IPS-NIHi11 (cell line): Measurements from ENCODE around the gene SLC8B1.

Experiments
- DNase-seq: peaks from one replicate; pipeline ENCODE4 v3.0.0; 2012; ENCODE audit warnings: mixed read lengths, low spot score

The SLC8B1 gene

DNA sequence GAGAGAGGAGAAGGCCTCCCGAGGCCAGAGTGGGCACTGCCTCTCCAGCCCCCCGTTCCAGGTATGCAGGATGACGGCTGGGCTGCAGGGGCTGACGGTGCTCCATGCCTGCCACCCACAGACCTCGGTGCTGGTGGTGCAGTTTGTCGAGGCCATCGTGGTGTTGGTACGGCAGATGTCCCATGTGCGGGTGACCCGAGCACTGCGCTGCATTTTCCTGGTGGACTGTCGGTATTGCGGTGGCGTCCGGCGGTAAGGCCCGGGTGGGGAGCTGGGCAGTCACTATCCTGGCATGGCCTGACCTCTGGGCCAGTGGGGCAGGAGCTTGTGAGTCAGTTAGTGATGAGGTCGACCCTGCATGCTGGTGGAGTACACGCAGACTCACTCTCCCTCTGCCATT is 66.3 kb downstream of the SLC8B1 start:
- DNase-seq: no peak

DNA sequence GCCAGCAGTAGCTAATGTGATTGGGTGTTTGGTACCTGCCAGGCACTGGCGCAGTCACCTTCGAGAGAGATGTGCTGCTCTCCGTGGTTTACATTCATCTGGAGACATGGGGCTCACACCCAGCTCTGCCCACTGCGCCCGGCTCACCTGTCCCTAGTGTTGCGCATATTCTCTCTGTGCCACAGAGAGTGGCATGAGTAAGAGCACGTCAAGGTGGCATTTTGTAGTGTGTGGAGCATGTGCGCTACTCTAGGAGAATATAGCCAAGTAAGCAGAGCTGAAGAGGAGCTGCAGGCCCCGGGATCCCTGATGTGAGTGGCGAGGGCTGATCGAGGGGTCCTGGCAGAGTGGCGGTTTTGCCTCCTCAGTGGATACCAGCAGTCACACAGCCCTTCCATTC is 66.8 kb downstream of the SLC8B1 start:
- DNase-seq: no peak

DNA sequence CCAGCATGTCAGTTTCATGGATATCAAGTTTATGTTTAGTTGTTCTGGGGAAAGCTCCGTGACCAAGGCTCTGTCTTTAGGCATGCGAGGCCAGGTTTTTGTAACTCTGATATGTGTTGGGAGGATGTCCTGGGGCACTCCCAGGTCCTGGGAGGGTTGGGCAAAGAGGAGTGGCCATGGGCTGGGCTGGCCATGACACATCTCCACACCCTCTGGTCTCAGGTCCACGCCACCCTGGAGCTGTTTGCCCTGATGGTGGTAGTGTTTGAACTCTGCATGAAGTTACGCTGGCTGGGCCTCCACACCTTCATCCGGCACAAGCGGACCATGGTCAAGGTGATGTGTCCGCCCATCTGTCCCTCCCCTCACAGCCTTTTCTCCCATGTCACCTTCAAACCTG is 67.3 kb downstream of the SLC8B1 start:
- no peak for DNase-seq

DNA sequence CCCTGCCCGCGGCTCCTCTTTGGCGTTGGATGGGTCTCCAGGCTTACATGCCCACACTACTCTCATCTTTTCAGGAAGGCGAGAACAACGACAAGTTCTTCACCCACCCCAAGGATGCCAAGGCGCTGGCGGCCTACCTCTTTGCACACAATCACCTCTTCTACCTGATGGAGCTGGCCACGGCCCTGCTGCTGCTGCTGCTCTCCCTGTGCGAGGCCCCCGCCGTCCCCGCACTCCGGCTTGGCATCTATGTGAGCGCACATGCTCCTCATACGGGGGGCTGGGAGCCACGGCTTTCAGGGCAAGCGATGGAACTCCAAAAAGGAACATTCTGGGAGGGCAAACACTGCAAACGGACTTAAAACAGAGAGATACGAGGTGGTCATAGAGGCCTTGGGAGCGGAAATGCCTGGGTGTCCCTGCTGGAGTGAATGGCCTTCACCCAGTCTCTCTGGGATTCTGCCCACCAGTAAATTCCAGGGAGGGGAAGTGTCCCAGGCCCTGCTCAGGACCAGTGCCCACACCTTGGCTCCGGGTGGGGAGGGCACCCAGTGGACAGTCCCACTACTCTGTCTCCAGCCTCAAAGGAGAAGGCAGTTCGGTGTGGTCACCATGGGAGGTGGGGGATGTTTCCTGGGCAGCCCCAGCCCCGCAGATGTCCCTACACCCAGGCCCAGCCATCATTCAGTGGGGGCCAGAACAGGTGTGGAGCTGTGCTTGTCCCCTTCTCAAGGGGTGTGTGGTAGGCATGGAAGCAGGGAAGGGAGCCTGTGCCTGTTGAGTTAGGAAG is 68.6 kb downstream of the SLC8B1 start:
- no peak for DNase-seq

DNA sequence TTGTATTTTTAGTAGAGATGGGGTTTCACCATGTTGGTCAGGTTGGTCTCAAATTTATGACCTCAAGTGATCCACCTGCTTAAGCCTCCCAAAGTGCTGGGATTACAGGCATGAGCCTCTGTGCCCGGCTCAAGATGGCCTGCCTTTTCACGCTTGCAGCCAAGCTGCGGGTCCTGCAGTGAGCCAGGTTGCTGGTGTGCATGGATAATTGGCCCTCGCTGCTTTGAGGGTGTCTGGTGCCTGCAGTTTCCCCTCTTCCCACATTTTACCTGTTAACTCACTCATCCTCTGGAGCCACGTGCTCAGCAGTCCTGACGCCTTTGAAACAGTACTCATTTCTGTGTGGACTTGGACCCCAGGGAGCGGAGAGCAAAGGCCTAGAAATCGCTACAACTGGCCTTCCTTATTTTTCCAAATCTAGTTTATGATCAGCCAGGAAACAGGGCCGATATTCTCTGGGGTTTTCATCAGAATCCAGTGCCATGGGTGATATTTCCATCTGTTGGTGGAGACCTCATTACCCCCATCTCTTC is 71.4 kb downstream of the SLC8B1 start:
- DNase-seq: no peak

DNA sequence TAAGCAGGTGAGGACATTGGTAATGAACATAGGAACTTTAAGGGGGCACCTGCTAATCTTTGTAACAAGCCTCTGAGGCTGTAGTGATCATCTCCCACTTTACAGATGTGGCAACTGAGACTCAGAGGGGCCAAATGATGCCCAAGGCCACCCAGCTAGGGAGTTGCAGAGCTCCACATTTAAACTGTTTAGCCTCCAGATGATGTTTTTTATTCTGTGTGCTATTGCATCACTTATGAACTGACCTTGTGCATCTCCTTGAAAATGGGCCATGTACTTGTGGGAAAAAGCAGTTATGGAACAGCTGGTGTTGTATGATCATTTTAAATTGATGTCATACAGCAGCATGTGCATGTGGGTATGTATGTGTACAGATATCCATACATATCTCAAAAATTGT is 72.2 kb downstream of the SLC8B1 start:
- DNase-seq: no peak

DNA sequence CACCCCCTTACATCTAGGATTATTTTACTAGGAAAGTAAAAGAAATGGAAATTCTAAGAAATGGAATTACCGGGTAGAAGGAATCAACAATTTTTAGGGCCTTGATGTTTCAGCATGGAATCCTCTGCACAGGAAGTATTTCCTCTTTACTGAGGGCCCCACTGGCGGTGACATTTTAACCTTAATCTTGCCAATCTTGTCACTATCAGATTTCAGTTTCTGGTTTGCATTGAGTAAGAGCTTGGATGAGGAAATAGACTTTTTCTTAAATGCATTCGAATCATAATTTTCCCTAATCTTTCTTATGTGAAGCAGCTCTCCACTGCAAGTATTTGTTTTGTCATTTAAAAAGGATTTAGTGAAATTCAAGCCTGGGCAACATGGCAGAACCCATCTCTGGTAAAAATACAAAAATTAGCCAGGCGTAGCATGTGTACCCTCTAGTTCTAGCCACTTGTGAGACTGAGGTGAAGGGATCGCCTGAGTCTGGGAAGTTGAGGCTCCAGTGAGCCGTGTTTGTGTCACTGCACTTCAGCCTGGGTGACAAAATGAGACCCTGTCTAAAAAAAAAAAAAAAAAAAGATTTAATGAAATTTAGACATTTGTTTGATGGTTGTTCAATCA is 73.0 kb downstream of the SLC8B1 start:
- DNase-seq: no peak

DNA sequence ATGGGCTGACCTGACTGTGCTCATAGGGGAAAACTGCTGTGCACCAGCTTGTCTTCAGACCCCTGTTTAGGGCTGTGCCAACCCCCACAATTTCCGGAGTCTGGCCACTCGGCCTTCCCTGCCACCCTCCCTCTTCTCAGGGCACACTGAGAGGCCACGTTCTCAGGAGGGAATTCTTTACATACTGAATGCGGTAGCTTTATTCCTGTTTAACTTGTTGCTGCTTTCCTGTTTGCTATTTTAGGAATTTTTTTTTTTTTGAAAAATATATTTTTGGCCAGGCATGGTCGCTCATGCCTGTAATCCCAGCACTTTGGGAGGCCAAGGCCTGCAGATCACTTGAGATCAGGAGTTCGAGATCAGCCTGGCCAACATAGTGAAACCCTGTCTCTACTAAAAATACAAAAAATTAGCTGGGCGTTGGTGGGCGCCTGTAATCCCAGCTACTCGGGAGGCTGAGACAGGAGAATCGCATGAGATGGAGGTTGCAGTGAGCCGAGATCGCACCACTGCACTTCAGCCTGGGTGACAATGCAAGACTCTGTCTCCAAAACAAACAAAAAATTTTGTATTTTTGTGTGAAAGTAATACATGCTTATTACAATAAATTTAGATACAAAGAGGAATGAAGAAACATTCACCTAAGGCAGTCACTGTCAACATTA is 74.1 kb downstream of the SLC8B1 start:
- no peak for DNase-seq

DNA sequence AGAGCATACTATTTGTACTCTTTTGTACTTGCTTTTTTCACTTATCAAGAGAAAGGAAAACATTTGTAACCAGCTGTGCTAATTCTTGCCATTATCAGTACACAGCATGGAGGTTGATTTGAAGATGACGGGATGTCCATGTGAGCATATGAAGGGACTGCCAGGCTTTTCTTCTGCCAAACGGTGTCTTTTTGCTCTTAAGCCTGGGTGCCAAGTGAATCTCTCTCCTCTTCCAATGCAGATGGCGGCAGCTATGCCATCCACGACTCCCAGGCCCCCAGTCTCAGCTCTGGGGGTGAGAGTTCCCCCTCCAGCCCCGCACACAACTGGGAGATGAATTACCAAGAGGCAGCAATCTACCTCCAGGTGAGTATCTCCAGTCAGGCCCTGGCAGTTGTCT is 74.8 kb downstream of the SLC8B1 start:
- no peak for DNase-seq

DNA sequence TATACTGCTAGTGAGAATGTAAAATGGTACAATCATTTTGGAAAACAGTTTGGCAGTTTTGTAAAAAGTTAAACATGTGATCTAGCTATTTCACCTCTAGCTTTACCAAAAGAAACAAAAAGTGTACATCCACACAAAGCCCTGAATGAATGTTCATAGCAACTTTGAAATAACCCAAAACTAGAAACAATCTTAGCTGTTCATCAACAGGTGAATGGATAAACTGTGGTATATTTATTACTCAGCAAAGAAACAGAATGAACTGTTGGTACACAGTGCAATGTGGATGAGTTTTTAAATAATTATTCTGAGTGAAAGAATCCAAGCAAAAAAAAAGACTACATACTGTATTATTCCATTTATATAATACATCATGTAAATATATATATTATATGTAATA is 77.3 kb downstream of the SLC8B1 start:
- no peak for DNase-seq

DNA sequence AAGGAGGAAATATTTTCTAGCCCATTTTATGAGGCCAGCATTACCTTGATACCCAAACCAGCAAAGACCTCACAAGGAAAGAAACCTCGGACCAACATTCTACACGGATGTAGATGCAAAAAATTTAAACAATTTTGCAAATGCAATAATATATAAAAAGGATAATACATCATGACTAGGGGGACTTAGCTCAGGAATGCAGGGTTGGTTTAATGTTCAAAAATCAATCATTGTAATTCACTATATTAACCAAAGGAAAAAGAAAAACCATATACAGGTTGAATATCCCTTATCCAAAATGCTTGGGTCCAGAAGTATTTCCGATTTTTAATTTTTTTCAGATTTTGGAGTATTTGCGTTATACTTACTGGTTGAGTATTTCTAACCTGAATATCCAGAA is 80.6 kb downstream of the SLC8B1 start:
- DNase-seq: no peak

DNA sequence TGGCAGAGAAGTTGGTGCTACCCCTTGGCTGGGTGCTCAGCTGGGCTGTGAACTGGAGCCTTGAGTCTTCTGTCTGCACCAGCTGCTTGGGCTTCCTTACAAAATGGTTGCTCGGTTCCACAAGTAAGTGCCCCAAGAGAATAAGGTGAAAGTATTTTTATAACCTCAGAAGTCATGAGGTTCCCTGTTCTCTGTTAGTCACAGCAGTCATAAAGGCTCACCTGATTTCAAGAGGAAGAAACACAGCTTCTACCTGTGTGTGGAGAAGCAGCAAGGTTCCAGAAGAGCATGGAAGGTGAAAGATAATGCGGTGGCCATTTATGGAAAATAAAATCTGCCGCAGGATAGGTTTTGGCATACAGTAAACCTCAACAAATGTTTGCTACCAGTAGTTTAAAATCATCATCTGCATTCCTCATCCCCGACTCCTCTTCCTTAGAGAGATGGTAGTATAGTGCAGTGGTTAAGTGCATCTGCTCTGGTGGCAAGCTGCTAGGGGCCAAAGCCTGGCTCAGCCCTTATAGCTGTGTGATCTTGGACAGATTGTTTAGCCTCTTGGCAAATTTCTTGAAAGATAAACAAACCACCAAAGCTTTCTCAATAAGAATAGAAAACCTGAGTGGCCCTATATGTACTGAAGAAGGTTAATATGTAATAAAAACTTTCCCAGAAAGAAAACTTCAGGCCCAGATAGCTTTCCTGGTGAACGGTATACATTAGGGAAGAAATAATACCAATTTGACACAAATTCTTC is 81.2 kb downstream of the SLC8B1 start:
- no peak for DNase-seq

DNA sequence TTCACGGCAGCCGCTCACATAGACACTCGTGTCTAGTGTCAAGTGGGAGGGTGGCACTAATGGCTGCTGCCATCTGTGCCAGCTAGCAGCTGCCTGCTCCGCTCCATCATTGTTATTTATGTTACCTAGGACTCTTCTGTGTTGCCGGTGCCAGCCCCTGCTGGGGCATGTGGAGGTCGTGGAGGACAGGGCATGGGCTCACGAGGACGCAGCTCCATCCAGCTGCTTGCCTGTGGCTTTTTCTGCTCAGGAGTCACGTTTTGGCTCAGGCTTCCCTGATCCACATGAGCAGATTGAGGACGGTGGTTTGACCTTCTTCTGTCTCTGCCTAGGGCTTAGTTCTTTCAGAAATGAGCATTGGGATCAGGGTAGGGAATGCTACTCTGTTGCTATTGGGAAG is 82.4 kb downstream of the SLC8B1 start:
- DNase-seq: no peak

DNA sequence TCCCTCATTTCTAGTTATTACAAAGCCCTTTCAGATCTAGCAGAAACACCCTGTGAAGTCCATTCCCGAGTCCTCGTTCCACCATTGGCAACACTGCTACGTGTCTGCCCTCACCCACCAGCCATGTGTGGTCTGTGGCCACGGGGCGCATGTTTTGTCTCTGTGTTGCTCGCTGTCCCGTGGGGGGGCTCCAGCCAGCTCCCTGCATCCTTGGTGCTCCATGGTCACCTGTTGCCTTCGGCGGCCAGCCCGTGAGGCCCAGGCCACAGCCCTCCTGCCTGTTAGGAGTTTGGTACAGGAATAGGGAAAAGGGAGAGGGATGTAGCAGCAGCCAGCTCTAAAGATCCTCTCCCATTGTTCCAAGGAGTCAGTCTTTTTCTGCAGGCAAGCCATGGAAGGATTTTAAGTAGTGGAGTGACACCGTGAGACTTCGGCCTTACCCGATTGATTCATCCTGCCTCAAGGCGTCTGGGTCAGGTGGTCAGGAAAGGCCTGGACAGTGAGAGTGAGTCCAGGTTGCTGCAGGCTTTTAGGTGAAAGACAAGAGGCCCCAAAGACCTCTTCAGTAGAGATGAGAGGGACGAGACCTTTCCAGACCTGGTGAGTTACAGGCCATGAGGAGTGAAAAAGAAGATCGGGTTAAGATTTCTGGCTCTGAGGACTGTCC is 83.4 kb downstream of the SLC8B1 start:
- DNase-seq: no peak

DNA sequence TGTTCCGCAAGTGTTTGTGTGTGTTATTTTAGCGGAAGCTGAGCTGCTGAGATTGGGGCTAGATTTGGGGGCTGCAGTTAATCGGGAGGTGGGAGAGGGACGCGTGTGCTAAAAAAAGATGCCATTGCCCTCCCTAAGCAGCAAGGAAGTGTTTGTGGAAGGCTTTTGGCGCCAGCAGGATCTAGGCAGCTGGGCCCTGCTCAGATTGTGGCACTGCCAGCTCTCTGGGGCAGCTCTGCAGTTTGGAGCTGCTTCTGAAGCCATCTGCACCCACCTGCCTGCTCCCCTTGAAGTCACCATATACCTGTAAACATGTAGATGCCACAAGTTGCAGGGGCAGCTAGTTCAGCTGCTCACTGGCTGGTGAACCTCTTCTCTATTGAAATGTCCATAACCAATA is 84.9 kb downstream of the SLC8B1 start:
- DNase-seq: no peak

DNA sequence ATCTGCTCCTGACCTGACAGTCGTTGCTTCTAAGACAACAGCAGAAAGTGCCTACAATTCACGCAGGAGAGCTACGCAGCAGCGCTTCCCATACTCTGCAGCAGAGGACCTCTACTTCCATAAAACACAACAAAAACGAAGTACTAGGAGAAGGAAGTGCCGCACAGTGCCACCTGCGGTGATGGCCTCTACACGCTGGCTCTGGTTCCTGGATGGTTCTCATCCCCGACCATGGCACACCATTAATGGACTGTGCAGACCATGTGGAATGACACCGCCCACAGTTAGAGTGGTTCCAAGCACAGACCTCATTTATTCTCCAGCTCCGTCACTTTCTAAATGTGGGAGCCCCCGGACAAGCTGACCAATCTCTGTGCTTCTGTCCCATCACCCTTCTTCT is 85.4 kb downstream of the SLC8B1 start:
- no peak for DNase-seq

DNA sequence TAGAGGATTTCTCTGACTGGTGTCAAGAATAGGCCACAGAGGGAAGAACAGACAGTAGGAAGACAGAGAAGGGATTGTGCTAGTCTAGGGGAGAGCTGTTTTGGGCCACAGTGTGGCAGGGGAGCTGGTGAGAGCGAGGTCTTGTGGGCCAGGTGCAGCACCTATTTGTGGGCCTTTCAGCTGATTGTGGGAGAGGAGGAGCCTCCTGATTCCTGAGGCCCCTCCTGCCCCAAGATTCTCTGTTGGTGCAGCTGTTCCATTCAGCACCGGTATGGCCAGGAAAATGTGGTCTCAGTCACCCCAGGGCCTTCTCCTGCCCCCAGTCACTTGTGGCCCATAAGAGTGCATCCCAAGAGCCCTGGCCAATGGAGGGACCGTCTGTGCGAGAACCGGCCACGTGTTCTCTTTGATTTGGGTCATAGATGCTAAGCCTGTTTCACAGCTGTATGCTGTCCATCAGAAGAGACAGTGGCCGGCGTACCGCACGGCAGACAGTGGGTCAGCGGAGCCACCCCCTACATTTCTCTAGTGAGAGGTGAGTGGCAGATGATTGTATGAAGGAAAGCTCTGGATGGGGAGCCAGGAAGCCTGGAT is 86.0 kb downstream of the SLC8B1 start:
- DNase-seq: no peak
